GM23338 (cell line): Measurements from ENCODE around the gene MYO5B. TPM values are rescaled to one million over a fixed set of nuclear protein-coding genes. Genes with fewer than 3 reads are reported as not detected.

Experiments
- ATAC-seq: fragments of 200-7000 bp; cut with Tn5 transposase; 3 replicates; pipeline ENCODE4 v1.9.1; 2020
- DNase-seq: peaks from one replicate; pipeline ENCODE4 v3.0.0-alpha.2; 2015; ENCODE audit warnings: low spot score
- H2AFZ ChIP-seq: fragments of 200-600 bp; sonication (generic); 2 replicates; pipeline ENCODE4 v1.8.0; 2016; ENCODE audit warnings: antibody characterized with exemption, mild to moderate bottlenecking, moderate library complexity
- H3F3A ChIP-seq: fragments of 200-600 bp; sonication (generic); replicated peaks from 2 replicates; pipeline ENCODE4 v1.8.0; 2017; ENCODE audit warnings: antibody characterized with exemption, mixed run types, low read depth
- H3K27ac ChIP-seq: fragments of 200-600 bp; sonication (generic); 2 replicates; pipeline ENCODE4 v1.6.1; 2016; ENCODE audit warnings: low read depth
- H3K27me3 ChIP-seq: fragments of 200-600 bp; sonication (generic); 2 replicates; pipeline ENCODE4 v1.8.0; 2016; ENCODE audit warnings: mild to moderate bottlenecking, mixed run types, moderate library complexity; ENCODE audit not compliant: insufficient read depth
- H3K36me3 ChIP-seq: fragments of 200-600 bp; sonication (generic); 2 replicates; pipeline ENCODE4 v1.8.0; 2016; ENCODE audit warnings: mild to moderate bottlenecking; ENCODE audit not compliant: insufficient read depth
- H3K4me1 ChIP-seq: fragments of 200-600 bp; sonication (generic); 2 replicates; pipeline ENCODE4 v1.8.0; 2016; ENCODE audit warnings: mild to moderate bottlenecking, moderate library complexity; ENCODE audit not compliant: insufficient read depth
- H3K4me2 ChIP-seq: fragments of 200-600 bp; sonication (generic); 2 replicates; pipeline ENCODE4 v1.7.1; 2017; ENCODE audit warnings: mixed run types
- H3K4me3 ChIP-seq: fragments of 200-600 bp; sonication (generic); 2 replicates; pipeline ENCODE4 v1.6.1; 2016; ENCODE audit warnings: mixed run types
- H3K79me2 ChIP-seq: fragments of 200-600 bp; sonication (generic); replicated peaks from 2 replicates; pipeline ENCODE4 v1.8.0; 2017; ENCODE audit warnings: mild to moderate bottlenecking; ENCODE audit not compliant: insufficient read depth
- H3K9me2 ChIP-seq: fragments of 200-600 bp; sonication (generic); 2 replicates; pipeline ENCODE4 v1.8.0; 2017; ENCODE audit not compliant: insufficient read depth
- H4K20me1 ChIP-seq: fragments of 200-600 bp; sonication (generic); replicated peaks from 2 replicates; pipeline ENCODE4 v1.8.0; 2017; ENCODE audit warnings: mild to moderate bottlenecking; ENCODE audit not compliant: insufficient read depth
- H3K27ac Mint-ChIP-seq: 2 replicates; pipeline ENCODE4 v1.8.0; 2020; ENCODE audit warnings: inconsistent platforms, mild to moderate bottlenecking, moderate library complexity, mixed read lengths
- H3K27me3 Mint-ChIP-seq: 3 replicates; pipeline ENCODE4 v1.8.0; 2022; ENCODE audit warnings: low read depth, mild to moderate bottlenecking, moderate library complexity, mixed read lengths, inconsistent platforms; ENCODE audit not compliant: insufficient read depth, poor library complexity
- H3K36me3 Mint-ChIP-seq: 3 replicates; pipeline ENCODE4 v1.8.0; 2021; ENCODE audit warnings: low read depth, mild to moderate bottlenecking, inconsistent platforms, moderate library complexity, mixed read lengths
- H3K4me1 Mint-ChIP-seq: 3 replicates; pipeline ENCODE4 v1.8.0; 2020; ENCODE audit warnings: mild to moderate bottlenecking, inconsistent platforms, mixed read lengths
- H3K4me3 Mint-ChIP-seq: 3 replicates; pipeline ENCODE4 v1.8.0; 2021; ENCODE audit warnings: moderate library complexity, mild to moderate bottlenecking, inconsistent platforms, mixed read lengths
- H3K9me3 Mint-ChIP-seq: 3 replicates; pipeline ENCODE4 v1.8.0; 2020; ENCODE audit warnings: moderate library complexity, mild to moderate bottlenecking, inconsistent platforms, mixed read lengths
- CREB1 ChIP-seq: fragments of 250-450 bp; sonication (Bioruptor Pico); IDR thresholded peaks from 2 replicates; pipeline ENCODE4 v1.5.0; 2020; ENCODE audit warnings: low read depth, mild to moderate bottlenecking, moderate library complexity
- EZH2 ChIP-seq: fragments of 200-600 bp; sonication (generic); IDR thresholded peaks from one replicate; pipeline ENCODE4 v1.8.0; 2017; ENCODE audit warnings: antibody characterized with exemption, mild to moderate bottlenecking, low read depth; ENCODE audit not compliant: unreplicated experiment
- EZH2phosphoT487 ChIP-seq: fragments of 200-600 bp; sonication (generic); IDR thresholded peaks from one replicate; pipeline ENCODE4 v1.8.1; 2018; ENCODE audit warnings: antibody characterized with exemption; ENCODE audit not compliant: unreplicated experiment
- JUNB ChIP-seq: IDR thresholded peaks from one replicate; pipeline ENCODE4 v1.6.1; 2016; ENCODE audit warnings: antibody characterized with exemption; ENCODE audit not compliant: unreplicated experiment
- NANOG ChIP-seq: IDR thresholded peaks from 2 replicates; pipeline ENCODE4 v1.6.1; 2016; ENCODE audit warnings: antibody characterized with exemption, borderline replicate concordance
- POLR2AphosphoS5 ChIP-seq: IDR thresholded peaks from 2 replicates; pipeline ENCODE4 v1.6.1; 2016; ENCODE audit warnings: antibody characterized with exemption, low read depth
- REST ChIP-seq: IDR thresholded peaks from one replicate; pipeline ENCODE4 v1.6.1; 2018; ENCODE audit warnings: antibody characterized with exemption; ENCODE audit not compliant: unreplicated experiment
- STAT1 ChIP-seq: IDR thresholded peaks from one replicate; pipeline ENCODE4 v1.6.1; 2016; ENCODE audit warnings: antibody characterized with exemption; ENCODE audit not compliant: unreplicated experiment
- ZNF114 ChIP-seq: fragments of 250-450 bp; sonication (Bioruptor Pico); IDR thresholded peaks from 2 replicates; pipeline ENCODE4 v1.5.0; 2020; ENCODE audit warnings: mild to moderate bottlenecking, moderate library complexity
- ZNF331 ChIP-seq: fragments of 250-450 bp; sonication (Bioruptor Pico); IDR thresholded peaks from 2 replicates; pipeline ENCODE4 v1.5.0; 2020; ENCODE audit warnings: low read depth, mild to moderate bottlenecking, moderate library complexity
- polyA plus RNA-seq: library from polyadenylated mRNA; unstranded; fragments of >200 nt; fragmentation: Nextera tagmentation; extraction: Ambion mirVana; gene quantifications from 2 replicates; pipeline ENCODE4 v1.2.1, GENCODE V29; 2016
- total RNA-seq: library from RNA; depleted of rRNA; stranded (reverse); fragments of >200 nt; shearing (Covaris generic); gene quantifications from 2 replicates; pipeline ENCODE4 v1.2.3, GENCODE V29; 2014
- TF ChIP-seq, protein P1 (sequence below): fragments of 250-450 bp; sonication (Bioruptor Pico); IDR thresholded peaks from 2 replicates; pipeline ENCODE4 v1.5.0; 2020; ENCODE audit warnings: mild to moderate bottlenecking, moderate library complexity
- TF ChIP-seq, protein P2 (sequence below): IDR thresholded peaks from 2 replicates; pipeline ENCODE4 v1.6.1; 2016; ENCODE audit warnings: antibody characterized with exemption
- TF ChIP-seq, protein P3 (sequence below), 2 experiments: fragments of 200-600 bp in 1 of 2; sonication (generic) in 1 of 2; conservative IDR thresholded peaks; 2 replicates each; pipeline versions ENCODE4 v1.5.1 to v1.6.1; 2016 to 2017; ENCODE audit warnings: antibody characterized with exemption in 2 of 2, low read depth in 2 of 2, mild to moderate bottlenecking in 2 of 2, moderate library complexity in 1 of 2

The MYO5B gene
- total and polyA plus RNA-seq, 2 experiments from 2014 or later = 3.2 to 19.1 TPM

- TF ChIP-seq, protein P1, sequence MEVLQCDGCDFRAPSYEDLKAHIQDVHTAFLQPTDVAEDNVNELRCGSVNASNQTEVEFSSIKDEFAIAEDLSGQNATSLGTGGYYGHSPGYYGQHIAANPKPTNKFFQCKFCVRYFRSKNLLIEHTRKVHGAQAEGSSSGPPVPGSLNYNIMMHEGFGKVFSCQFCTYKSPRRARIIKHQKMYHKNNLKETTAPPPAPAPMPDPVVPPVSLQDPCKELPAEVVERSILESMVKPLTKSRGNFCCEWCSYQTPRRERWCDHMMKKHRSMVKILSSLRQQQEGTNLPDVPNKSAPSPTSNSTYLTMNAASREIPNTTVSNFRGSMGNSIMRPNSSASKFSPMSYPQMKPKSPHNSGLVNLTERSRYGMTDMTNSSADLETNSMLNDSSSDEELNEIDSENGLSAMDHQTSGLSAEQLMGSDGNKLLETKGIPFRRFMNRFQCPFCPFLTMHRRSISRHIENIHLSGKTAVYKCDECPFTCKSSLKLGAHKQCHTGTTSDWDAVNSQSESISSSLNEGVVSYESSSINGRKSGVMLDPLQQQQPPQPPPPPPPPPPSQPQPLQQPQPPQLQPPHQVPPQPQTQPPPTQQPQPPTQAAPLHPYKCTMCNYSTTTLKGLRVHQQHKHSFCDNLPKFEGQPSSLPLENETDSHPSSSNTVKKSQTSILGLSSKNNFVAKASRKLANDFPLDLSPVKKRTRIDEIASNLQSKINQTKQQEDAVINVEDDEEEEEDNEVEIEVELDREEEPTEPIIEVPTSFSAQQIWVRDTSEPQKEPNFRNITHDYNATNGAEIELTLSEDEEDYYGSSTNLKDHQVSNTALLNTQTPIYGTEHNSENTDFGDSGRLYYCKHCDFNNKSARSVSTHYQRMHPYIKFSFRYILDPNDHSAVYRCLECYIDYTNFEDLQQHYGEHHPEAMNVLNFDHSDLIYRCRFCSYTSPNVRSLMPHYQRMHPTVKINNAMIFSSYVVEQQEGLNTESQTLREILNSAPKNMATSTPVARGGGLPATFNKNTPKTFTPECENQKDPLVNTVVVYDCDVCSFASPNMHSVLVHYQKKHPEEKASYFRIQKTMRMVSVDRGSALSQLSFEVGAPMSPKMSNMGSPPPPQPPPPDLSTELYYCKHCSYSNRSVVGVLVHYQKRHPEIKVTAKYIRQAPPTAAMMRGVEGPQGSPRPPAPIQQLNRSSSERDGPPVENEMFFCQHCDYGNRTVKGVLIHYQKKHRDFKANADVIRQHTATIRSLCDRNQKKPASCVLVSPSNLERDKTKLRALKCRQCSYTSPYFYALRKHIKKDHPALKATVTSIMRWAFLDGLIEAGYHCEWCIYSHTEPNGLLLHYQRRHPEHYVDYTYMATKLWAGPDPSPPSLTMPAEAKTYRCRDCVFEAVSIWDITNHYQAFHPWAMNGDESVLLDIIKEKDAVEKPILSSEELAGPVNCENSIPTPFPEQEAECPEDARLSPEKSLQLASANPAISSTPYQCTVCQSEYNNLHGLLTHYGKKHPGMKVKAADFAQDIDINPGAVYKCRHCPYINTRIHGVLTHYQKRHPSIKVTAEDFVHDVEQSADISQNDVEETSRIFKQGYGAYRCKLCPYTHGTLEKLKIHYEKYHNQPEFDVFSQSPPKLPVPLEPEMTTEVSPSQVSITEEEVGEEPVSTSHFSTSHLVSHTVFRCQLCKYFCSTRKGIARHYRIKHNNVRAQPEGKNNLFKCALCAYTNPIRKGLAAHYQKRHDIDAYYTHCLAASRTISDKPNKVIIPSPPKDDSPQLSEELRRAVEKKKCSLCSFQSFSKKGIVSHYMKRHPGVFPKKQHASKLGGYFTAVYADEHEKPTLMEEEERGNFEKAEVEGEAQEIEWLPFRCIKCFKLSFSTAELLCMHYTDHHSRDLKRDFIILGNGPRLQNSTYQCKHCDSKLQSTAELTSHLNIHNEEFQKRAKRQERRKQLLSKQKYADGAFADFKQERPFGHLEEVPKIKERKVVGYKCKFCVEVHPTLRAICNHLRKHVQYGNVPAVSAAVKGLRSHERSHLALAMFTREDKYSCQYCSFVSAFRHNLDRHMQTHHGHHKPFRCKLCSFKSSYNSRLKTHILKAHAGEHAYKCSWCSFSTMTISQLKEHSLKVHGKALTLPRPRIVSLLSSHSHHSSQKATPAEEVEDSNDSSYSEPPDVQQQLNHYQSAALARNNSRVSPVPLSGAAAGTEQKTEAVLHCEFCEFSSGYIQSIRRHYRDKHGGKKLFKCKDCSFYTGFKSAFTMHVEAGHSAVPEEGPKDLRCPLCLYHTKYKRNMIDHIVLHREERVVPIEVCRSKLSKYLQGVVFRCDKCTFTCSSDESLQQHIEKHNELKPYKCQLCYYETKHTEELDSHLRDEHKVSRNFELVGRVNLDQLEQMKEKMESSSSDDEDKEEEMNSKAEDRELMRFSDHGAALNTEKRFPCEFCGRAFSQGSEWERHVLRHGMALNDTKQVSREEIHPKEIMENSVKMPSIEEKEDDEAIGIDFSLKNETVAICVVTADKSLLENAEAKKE (CRISPR knock-in tag) = no peak
- no peak for TF ChIP-seq ZNF331 (CRISPR knock-in tag)
- TF ChIP-seq, protein P2, sequence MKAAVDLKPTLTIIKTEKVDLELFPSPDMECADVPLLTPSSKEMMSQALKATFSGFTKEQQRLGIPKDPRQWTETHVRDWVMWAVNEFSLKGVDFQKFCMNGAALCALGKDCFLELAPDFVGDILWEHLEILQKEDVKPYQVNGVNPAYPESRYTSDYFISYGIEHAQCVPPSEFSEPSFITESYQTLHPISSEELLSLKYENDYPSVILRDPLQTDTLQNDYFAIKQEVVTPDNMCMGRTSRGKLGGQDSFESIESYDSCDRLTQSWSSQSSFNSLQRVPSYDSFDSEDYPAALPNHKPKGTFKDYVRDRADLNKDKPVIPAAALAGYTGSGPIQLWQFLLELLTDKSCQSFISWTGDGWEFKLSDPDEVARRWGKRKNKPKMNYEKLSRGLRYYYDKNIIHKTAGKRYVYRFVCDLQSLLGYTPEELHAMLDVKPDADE = no peak
- TF ChIP-seq REST = no peak
- no peak for TF ChIP-seq NANOG
- TF ChIP-seq, protein P3, sequence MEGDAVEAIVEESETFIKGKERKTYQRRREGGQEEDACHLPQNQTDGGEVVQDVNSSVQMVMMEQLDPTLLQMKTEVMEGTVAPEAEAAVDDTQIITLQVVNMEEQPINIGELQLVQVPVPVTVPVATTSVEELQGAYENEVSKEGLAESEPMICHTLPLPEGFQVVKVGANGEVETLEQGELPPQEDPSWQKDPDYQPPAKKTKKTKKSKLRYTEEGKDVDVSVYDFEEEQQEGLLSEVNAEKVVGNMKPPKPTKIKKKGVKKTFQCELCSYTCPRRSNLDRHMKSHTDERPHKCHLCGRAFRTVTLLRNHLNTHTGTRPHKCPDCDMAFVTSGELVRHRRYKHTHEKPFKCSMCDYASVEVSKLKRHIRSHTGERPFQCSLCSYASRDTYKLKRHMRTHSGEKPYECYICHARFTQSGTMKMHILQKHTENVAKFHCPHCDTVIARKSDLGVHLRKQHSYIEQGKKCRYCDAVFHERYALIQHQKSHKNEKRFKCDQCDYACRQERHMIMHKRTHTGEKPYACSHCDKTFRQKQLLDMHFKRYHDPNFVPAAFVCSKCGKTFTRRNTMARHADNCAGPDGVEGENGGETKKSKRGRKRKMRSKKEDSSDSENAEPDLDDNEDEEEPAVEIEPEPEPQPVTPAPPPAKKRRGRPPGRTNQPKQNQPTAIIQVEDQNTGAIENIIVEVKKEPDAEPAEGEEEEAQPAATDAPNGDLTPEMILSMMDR (conservative IDR thresholded peaks at IDR 0.05; ENCODE audit: low read depth in 2 of 2) = no peak
- no peak for TF ChIP-seq POLR2AphosphoS5
- TF ChIP-seq CREB1 = no peak
- no peak for TF ChIP-seq EZH2
- no peak for TF ChIP-seq STAT1
- TF ChIP-seq ZNF114 (CRISPR knock-in tag) = no peak
- no peak for TF ChIP-seq JUNB
- TF ChIP-seq EZH2phosphoT487 = no peak
- Mint-ChIP-seq H3K27me3 (peaks cover 4% of the 10 kb centered on the region), H3K4me3 (no peak overlapping the region), H3K27ac (no peak overlapping the region), H3K4me1 (peaks cover 12% of the 10 kb centered on the region), H3K36me3 (no peaks in the 10 kb centered on the region), H3K9me3 (no peaks in the 10 kb centered on the region; the same call in 2 of the 3 replicates)
- no peaks in the 10 kb centered on the region for H3K4me1 ChIP-seq
- ATAC-seq = no peak
- DNase-seq = no peak
- no peak overlapping the region for H3K27ac ChIP-seq
- no peak overlapping the region for H3K4me2 ChIP-seq
- H3F3A ChIP-seq = no peaks in the 10 kb centered on the region
- no peaks in the 10 kb centered on the region for H3K79me2 ChIP-seq
- no peak overlapping the region for H2AFZ ChIP-seq
- no peaks in the 10 kb centered on the region for H3K27me3 ChIP-seq
- H3K36me3 ChIP-seq = no peaks in the 10 kb centered on the region
- no peaks in the 10 kb centered on the region; the same call in 1 of the 2 replicates for H4K20me1 ChIP-seq
- H3K4me3 ChIP-seq = no peak overlapping the region
- no peaks in the 10 kb centered on the region for H3K9me2 ChIP-seq
Observed at GRCh38 chr18:49948975-49949374, 246.0 kb downstream of the MYO5B start.
